ENCODE results near the gene MROH9. TPM values are rescaled to one million over a fixed set of nuclear protein-coding genes. Genes with fewer than 3 reads are reported as not detected.

Gene MROH9
- total RNA-seq, 2 experiments from 2014 or later = not detected

- DNase-seq = no peak
- Mint-ChIP-seq H3K9me3 (no peaks in the 10 kb centered on the region), H3K4me1 (ENCODE audit: low read depth) (peaks cover 3% of the 10 kb centered on the region), H3K27ac (no peak overlapping the region), H3K36me3 (no peaks in the 10 kb centered on the region), H3K27me3 (no peaks in the 10 kb centered on the region), H3K4me3 (no peak overlapping the region)
- ChIA-PET POLR2A (no interaction called here), CTCF (no interaction called here)
- intact Hi-C loops (cut with micrococcal nuclease) = no loop called here
Measured at GRCh38 chr1:170986901-170987300, 51.6 kb downstream of the MROH9 start.

- no peak for DNase-seq
- ChIA-PET POLR2A (no interaction called here), CTCF (no interaction called here)
- Mint-ChIP-seq H3K27ac (no peak overlapping the region), H3K36me3 (no peaks in the 10 kb centered on the region), H3K4me3 (no peak overlapping the region), H3K9me3 (no peaks in the 10 kb centered on the region), H3K27me3 (no peaks in the 10 kb centered on the region), H3K4me1 (ENCODE audit: low read depth) (peaks cover 3% of the 10 kb centered on the region)
- intact Hi-C loops (cut with micrococcal nuclease) = no loop called here
Measured at GRCh38 chr1:170987424-170987823, 52.1 kb downstream of the MROH9 start.

DNA sequence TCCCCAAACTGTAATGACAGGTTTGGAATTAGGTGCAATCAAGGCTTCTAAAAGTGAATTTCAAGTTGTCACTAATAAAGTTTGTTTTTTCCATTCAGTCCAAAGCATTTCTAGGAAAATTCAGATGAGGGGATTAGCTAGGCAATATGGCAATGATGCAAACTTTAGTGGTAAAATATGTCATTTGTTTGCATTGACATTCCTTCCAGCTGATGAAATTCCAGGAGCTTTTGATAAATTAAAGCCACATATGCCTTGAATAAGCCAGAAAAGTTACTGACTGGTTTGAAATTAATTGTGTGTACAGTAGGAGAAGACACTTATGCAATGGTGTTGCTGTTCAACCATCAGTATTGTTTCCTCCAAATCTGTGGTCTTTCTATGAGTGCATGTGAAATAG lies 57.8 kb downstream of the MROH9 start:
- POLR2A ChIA-PET = no interaction called here
- intact Hi-C loops (cut with micrococcal nuclease) = no loop called here

DNA sequence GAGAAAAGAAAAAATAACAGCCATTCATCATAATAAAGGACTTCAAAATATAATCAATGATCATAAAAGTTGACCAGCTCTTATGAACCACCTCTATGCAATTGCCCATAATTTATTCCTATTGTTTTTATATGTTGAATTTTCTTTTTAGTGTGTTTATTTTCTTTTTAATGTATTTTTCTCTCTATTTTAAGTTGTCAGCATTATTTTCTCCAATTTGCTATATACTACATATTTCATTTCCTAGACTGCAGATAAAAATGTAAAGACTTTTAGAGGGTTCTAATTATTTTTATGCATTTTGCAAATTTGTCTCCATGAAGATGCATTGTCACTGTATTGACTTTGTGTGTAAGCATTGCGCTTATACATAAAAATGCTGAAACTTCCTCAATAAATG lies 58.4 kb downstream of the MROH9 start:
- H3K4me1 Mint-ChIP-seq (ENCODE audit: low read depth) = no peaks in the 10 kb centered on the region

More for the DNA sequence above, 57.8 kb downstream of the MROH9 start:
- no peaks in the 10 kb centered on the region for H3K9me3 Mint-ChIP-seq
- DNase-seq = no peak
- no peak overlapping the region for H3K4me3 Mint-ChIP-seq
- CTCF ChIA-PET = no interaction called here
- H3K27ac Mint-ChIP-seq = no peak overlapping the region
- no peaks in the 10 kb centered on the region for H3K36me3 Mint-ChIP-seq
- H3K4me1 Mint-ChIP-seq (ENCODE audit: low read depth) = peaks cover under 1% of the 10 kb centered on the region
- H3K27me3 Mint-ChIP-seq = no peaks in the 10 kb centered on the region

DNA sequence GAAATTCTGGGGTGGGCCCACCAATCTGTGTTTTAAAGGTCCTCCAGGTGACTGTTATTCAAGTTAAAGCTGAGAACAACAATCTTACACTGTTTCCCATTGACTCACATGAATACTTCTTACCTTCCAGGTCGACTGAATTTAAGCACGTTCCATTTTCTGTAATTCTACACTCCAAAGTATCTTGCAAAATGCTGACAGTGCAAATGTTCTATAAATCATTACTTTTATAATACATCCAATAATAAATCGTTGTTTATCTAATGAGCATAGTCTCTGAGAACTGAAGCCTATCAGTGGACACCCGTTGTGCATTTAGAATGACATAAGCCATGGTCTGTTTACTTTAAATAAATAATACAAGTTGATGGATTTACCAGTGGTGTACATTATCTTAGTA lies 79.5 kb downstream of the MROH9 start:
- Mint-ChIP-seq H3K36me3 (no peaks in the 10 kb centered on the region), H3K4me1 (ENCODE audit: low read depth) (no peaks in the 10 kb centered on the region), H3K27ac (no peak overlapping the region), H3K27me3 (peaks cover 16% of the 10 kb centered on the region), H3K9me3 (no peaks in the 10 kb centered on the region), H3K4me3 (no peak overlapping the region)
- ChIA-PET CTCF (no interaction called here), POLR2A (no interaction called here)
- intact Hi-C loops (cut with micrococcal nuclease) = no loop called here
- no peak for DNase-seq

More for the DNA sequence above, 58.4 kb downstream of the MROH9 start:
- Mint-ChIP-seq H3K4me3 (no peak overlapping the region), H3K36me3 (no peaks in the 10 kb centered on the region), H3K27ac (no peak overlapping the region), H3K9me3 (no peaks in the 10 kb centered on the region), H3K27me3 (no peaks in the 10 kb centered on the region)
- ChIA-PET CTCF (no interaction called here), POLR2A (no interaction called here)
- DNase-seq = no peak
- intact Hi-C loops (cut with micrococcal nuclease) = no loop called here

DNA sequence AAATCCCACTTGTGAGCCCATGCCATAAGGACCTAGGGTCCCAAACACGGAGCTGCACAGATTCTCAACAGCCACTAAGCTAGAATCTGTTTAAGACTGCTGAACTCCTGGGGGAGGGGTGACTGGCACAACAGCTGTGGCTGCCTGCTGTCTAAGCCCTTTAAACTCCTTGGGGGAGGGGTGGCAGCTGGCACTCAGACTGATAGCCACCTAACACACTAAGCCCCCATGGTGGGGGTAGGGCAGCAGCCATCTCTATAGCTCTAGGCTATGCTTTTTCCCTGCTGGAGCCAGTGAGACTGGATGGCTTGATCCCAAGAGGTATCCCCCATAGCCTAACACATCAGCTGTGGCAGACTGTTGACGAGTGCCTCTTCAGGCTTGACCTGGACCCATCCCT lies 82.1 kb downstream of the MROH9 start:
- H3K27ac Mint-ChIP-seq = no peak overlapping the region

GRCh38 chr1:171019971-171020370 lies 84.6 kb downstream of the MROH9 start:
- Mint-ChIP-seq H3K27me3 (peaks cover 8% of the 10 kb centered on the region), H3K36me3 (no peaks in the 10 kb centered on the region), H3K9me3 (peaks cover 3% of the 10 kb centered on the region), H3K27ac (no peak overlapping the region), H3K4me1 (ENCODE audit: low read depth) (no peaks in the 10 kb centered on the region), H3K4me3 (no peak overlapping the region)
- CTCF ChIA-PET = no interaction called here
- no peak for DNase-seq
- intact Hi-C loops (cut with micrococcal nuclease) = no loop called here
- POLR2A ChIA-PET = no interaction called here

More for the DNA sequence above, 82.1 kb downstream of the MROH9 start:
- DNase-seq = no peak
- ChIA-PET CTCF (no interaction called here), POLR2A (no interaction called here)
- Mint-ChIP-seq H3K36me3 (no peaks in the 10 kb centered on the region), H3K27me3 (peaks cover 10% of the 10 kb centered on the region), H3K4me1 (ENCODE audit: low read depth) (no peaks in the 10 kb centered on the region), H3K4me3 (no peak overlapping the region), H3K9me3 (peaks cover 3% of the 10 kb centered on the region)
- intact Hi-C loops (cut with micrococcal nuclease) = no loop called here

DNA sequence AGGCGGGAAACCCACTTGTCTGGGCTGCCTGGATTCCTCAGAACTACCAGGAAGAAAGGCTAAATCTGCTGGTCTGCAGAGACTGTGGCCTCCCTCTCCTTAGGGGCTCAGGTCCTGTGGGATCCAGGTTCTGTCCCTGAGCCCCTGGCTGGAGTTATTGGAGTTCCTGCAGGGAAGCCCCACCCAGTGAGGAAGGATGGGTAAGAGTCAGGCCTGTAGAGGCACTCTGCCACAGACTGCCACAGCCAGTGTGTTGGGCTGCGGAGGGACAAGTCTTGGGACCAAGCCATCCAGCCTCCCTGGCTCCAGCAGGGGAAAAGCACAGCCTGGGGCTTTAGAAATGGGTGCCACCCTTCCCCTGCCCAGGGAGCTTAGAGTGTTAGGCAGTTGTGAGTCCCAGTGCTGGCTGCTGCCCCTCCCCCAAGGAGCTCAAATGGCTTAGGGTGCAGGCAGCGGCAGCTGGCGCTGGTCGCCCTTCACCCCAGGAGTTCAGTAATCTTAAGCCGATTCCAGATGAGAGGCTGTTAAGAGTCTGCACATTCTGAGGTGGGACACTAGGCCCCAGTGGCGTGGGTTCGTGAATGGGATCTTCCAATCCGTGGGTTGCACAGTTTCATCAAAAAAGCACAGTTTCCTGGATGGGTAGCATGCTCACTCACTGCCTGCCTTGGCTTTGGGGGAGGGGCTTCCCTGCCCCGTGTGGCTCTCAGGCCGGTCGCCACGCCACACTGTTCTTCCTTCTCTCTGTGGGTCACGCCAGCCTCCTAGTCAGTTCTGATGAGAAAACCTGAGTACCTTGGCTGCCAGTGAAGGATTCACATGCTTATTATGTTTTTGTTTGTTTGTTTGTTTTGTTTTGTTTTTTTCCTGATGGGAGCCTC lies 97.7 kb downstream of the MROH9 start:
- DNase-seq = no peak
- ChIA-PET POLR2A (no interaction called here), CTCF (no interaction called here)
- peaks cover 15% of the 10 kb centered on the region for H3K27me3 Mint-ChIP-seq
- no peak overlapping the region for H3K4me3 Mint-ChIP-seq
- peaks cover 1% of the 10 kb centered on the region for H3K36me3 Mint-ChIP-seq
- no peaks in the 10 kb centered on the region for H3K9me3 Mint-ChIP-seq
- no peak overlapping the region for H3K27ac Mint-ChIP-seq
- intact Hi-C loops (cut with micrococcal nuclease) = no loop called here
- no peaks in the 10 kb centered on the region for H3K4me1 Mint-ChIP-seq (ENCODE audit: low read depth)

DNA sequence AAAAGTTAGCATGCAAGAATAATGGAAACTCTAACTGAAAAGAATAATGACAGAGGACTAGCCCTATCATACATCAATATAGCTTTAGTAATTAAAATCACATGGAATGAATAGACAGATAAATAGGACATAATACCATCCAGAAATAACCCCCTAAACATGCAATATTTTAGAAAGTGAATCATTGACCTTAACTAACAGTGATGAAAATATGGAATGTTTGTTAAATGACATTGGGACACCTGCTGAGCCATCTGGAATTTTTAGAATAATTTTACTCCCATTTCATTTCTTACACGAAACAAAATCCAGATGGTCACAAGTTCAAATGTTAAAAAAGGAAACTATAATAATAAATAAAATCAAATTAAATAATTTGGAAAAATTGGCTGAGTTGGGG lies 102.3 kb downstream of the MROH9 start:
- Mint-ChIP-seq H3K4me3 (no peak overlapping the region), H3K36me3 (no peaks in the 10 kb centered on the region), H3K27me3 (peaks cover 6% of the 10 kb centered on the region), H3K9me3 (no peaks in the 10 kb centered on the region), H3K27ac (no peak overlapping the region), H3K4me1 (ENCODE audit: low read depth) (no peaks in the 10 kb centered on the region)
- ChIA-PET CTCF (no interaction called here), POLR2A (no interaction called here)
- DNase-seq = no peak
- intact Hi-C loops (cut with micrococcal nuclease) = no loop called here

DNA sequence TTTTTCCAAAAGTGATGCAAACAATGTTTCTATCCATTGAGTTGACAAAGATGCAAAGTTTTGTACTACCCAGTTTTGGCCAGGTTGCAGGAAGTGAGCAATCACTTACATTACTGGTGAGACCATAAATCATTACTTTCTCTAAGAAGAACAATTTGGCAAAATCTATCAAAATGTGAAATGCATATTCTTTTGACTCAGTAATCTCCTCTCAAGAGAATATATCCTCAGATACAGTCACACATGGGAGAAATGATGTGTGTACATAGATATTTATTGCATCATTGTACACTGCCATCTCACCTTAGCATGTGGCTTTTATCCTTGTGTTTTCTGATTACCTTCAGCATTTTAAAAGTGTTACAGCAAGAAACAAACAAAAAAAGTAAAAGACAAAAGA lies 103.0 kb downstream of the MROH9 start:
- intact Hi-C loops (cut with micrococcal nuclease) = no loop called here
- ChIA-PET POLR2A (no interaction called here), CTCF (no interaction called here)
- no peak for DNase-seq
- Mint-ChIP-seq H3K4me3 (no peak overlapping the region), H3K27ac (no peak overlapping the region), H3K27me3 (peaks cover 6% of the 10 kb centered on the region), H3K36me3 (no peaks in the 10 kb centered on the region), H3K4me1 (ENCODE audit: low read depth) (no peaks in the 10 kb centered on the region), H3K9me3 (no peaks in the 10 kb centered on the region)

DNA sequence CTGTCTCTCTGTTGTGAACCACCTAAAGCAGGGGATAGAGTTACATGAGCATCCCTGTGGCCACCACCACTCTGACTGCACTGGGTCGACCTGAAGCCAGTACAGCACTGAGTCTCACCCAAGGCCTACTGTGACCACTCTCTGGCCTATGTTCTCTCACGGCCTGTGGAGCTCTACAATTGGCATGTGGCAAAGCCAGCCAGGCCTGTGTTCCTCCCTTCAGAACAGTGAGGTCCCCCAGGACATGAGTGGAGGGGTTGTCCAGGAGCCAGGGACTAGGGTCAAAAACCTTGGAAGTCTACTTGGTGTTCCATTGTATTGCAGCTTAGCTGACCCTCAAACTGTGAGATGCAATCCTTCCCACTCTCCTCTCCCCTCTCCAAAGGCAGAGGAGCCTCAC lies 112.7 kb downstream of the MROH9 start:
- Mint-ChIP-seq H3K9me3 (peaks cover 29% of the 10 kb centered on the region), H3K27me3 (peaks cover 10% of the 10 kb centered on the region), H3K4me3 (no peak overlapping the region), H3K4me1 (ENCODE audit: low read depth) (no peaks in the 10 kb centered on the region), H3K27ac (no peak overlapping the region), H3K36me3 (peaks cover 1% of the 10 kb centered on the region)
- ChIA-PET POLR2A (no interaction called here), CTCF (no interaction called here)
- intact Hi-C loops (cut with micrococcal nuclease) = no loop called here
- DNase-seq = no peak

DNA sequence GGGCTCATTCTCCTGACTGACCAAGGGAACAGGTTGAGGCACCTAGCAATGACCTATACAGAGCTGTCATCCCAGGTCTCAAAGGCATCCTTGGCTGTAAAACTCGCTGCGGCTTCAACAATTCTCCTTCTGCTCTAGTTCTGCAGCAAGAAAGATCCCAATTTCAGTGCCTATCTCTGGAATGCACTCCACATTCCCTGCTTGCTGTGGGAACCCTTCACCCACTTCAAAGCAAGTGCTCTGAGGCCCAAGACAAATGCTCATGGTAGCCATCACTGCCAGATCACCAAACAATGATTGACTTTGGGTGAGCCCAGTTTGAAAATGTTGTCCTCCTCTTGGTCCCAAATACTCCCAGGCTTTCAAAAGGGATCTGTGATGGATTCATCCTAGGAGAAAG lies 117.6 kb downstream of the MROH9 start:
- intact Hi-C loops (cut with micrococcal nuclease) = no loop called here
- Mint-ChIP-seq H3K27me3 (peaks cover 11% of the 10 kb centered on the region), H3K27ac (no peak overlapping the region), H3K4me1 (ENCODE audit: low read depth) (no peaks in the 10 kb centered on the region), H3K4me3 (no peak overlapping the region), H3K9me3 (peaks cover 2% of the 10 kb centered on the region), H3K36me3 (peaks cover 1% of the 10 kb centered on the region)
- ChIA-PET POLR2A (no interaction called here), CTCF (no interaction called here)
- DNase-seq = no peak

GRCh38 chr1:171055966-171056643 lies 120.8 kb downstream of the MROH9 start:
- ChIA-PET CTCF (no interaction called here), POLR2A (no interaction called here)
- intact Hi-C loops (cut with micrococcal nuclease) = no loop called here
- H3K4me3 Mint-ChIP-seq = no peak overlapping the region
- no peak overlapping the region for H3K27ac Mint-ChIP-seq
- H3K4me1 Mint-ChIP-seq (ENCODE audit: low read depth) = no peaks in the 10 kb centered on the region
- H3K36me3 Mint-ChIP-seq = no peaks in the 10 kb centered on the region
- H3K9me3 Mint-ChIP-seq = no peaks in the 10 kb centered on the region
- H3K27me3 Mint-ChIP-seq = peaks cover 6% of the 10 kb centered on the region
- no peak for DNase-seq
